Prostate gland (tissue), 2 donors: Measurements from ENCODE around the gene SSR1. TPM values are rescaled to one million over a fixed set of nuclear protein-coding genes. Genes with fewer than 3 reads are reported as not detected.
A peak's percentile ranks its signal among the peaks of the same experiment; 100 is the strongest.
"Not testable (repeated sequence)": the region's sequence is repeated elsewhere in the genome, so short reads cannot be mapped to it uniquely, and the experiment has no call there.

Source experiments
- DNase-seq: peaks from one replicate; pipeline ENCODE4 v3.0.0-alpha.2; 2019; ENCODE audit warnings: low spot score
- H3K27ac ChIP-seq, 2 donors: fragments of 200-600 bp; sonication (generic); 2 replicates each; pipeline ENCODE4 v1.5.1; 2017 to 2019
- H3K27me3 ChIP-seq: fragments of 200-600 bp; sonication (generic); replicated peaks from 2 replicates; pipeline ENCODE4 v1.5.1; 2019; ENCODE audit not compliant: insufficient read depth
- H3K36me3 ChIP-seq, 2 donors: fragments of 200-600 bp; sonication (generic); 1 replicate in 1 of 2; 2 replicates in 1 of 2; pipeline versions ENCODE4 v1.5.1 to v1.8.1; 2017 to 2019
- H3K4me1 ChIP-seq: fragments of 200-600 bp; sonication (generic); replicated peaks from 2 replicates; pipeline ENCODE4 v1.5.1; 2019
- H3K4me3 ChIP-seq, 2 donors: fragments of 200-600 bp; sonication (generic); 2 replicates each; pipeline ENCODE4 v1.5.1; 2017 to 2019
- H3K9me3 ChIP-seq: fragments of 200-600 bp; sonication (generic); 2 replicates; pipeline ENCODE4 v1.5.1; 2017
- POLR2A ChIP-seq: fragments of 450-650 bp; IDR thresholded peaks from one replicate; pipeline ENCODE4 v1.6.1; 2016; ENCODE audit warnings: antibody characterized with exemption, mild to moderate bottlenecking
- POLR2AphosphoS5 ChIP-seq: sonication (generic); formaldehyde crosslinking; IDR thresholded peaks from one replicate; pipeline ENCODE4 v1.6.1; 2017; ENCODE audit warnings: antibody characterized with exemption
- WGBS: methylation state at CpG from one replicate; pipeline ENCODE4 v1.1.5; 2018; 5-methylcytosine and 5-hydroxymethylcytosine counted together
- intact Hi-C: fragments of 100-400 bp; cut with DNase I; formaldehyde crosslinking; loops from one replicate; pipeline ENCODE4 v1.14.2; 2022
- total RNA-seq, 2 donors: library from RNA; depleted of rRNA; stranded (reverse); fragments of >200 nt; gene quantifications; one replicate each; pipeline ENCODE4 v1.1.0, GENCODE V29; 2016
- TF ChIP-seq, protein P1 (sequence below), 4 experiments: fragments of 200-600 bp in 2 of 4; fragments of 450-650 bp in 2 of 4; sonication (generic) in 2 of 4; IDR thresholded peaks; 1 replicate in 3 of 4; 2 replicates in 1 of 4; pipeline ENCODE4 v1.5.1; 2016 to 2019; ENCODE audit warnings: antibody characterized with exemption in 4 of 4, mild to moderate bottlenecking in 2 of 4, moderate library complexity in 2 of 4

SSR1 gene
- total RNA-seq, 2 donors from 2014 or later = 34.3 to 89.5 TPM

- Histone ChIP-seq H3K27me3 (no peaks in the 10 kb centered on the region), H3K4me3 (no peak overlapping the region), H3K9me3 (no peaks in the 10 kb centered on the region), H3K36me3 (no peaks in the 10 kb centered on the region), H3K27ac (no peak overlapping the region), H3K4me1 (no peaks in the 10 kb centered on the region)
- intact Hi-C loops = no loop called here
- DNase-seq = no peak
- TF ChIP-seq POLR2A (no peak), POLR2AphosphoS5 (no peak)
- TF ChIP-seq, protein P1, sequence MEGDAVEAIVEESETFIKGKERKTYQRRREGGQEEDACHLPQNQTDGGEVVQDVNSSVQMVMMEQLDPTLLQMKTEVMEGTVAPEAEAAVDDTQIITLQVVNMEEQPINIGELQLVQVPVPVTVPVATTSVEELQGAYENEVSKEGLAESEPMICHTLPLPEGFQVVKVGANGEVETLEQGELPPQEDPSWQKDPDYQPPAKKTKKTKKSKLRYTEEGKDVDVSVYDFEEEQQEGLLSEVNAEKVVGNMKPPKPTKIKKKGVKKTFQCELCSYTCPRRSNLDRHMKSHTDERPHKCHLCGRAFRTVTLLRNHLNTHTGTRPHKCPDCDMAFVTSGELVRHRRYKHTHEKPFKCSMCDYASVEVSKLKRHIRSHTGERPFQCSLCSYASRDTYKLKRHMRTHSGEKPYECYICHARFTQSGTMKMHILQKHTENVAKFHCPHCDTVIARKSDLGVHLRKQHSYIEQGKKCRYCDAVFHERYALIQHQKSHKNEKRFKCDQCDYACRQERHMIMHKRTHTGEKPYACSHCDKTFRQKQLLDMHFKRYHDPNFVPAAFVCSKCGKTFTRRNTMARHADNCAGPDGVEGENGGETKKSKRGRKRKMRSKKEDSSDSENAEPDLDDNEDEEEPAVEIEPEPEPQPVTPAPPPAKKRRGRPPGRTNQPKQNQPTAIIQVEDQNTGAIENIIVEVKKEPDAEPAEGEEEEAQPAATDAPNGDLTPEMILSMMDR (IDR thresholded peaks at IDR 0.05) = no peak
- WGBS = 87% methylated on average over 23 of the region's 23 CpGs
Observed at GRCh38 chr6:7268816-7269555, 44.0 kb downstream of the SSR1 start.

DNA sequence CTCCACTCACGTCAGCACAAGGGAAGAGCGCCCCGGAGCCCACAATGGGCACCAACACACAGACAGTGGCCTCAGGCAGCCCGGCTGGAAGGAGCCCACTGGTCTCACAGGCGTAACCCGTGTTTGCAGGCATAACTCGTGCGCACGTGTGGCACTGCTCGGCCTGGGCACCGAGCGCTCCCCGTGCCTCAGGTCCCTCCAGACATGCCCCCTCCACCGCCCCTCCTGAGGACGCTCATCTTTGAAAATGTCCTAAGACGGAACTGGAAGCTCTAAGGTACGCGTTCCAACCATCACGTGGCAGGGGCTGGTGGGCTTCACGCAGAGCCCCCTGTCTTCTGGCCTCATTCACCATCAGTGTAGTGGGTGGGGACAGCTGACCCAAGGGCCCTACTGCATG is 44.6 kb downstream of the SSR1 start:
- no peaks in the 10 kb centered on the region for H3K27me3 ChIP-seq
- no peaks in the 10 kb centered on the region for H3K4me1 ChIP-seq
- 94% methylated on average over 20 of the region's 20 CpGs for WGBS
- H3K4me3 ChIP-seq = no peak overlapping the region
- H3K36me3 ChIP-seq = no peaks in the 10 kb centered on the region
- no peak for DNase-seq
- TF ChIP-seq POLR2A (no peak), POLR2AphosphoS5 (no peak)
- TF ChIP-seq, protein P1 (IDR thresholded peaks at IDR 0.05) = no peak
- H3K27ac ChIP-seq = no peak overlapping the region
- intact Hi-C loops = no loop called here
- H3K9me3 ChIP-seq = no peaks in the 10 kb centered on the region

- TF ChIP-seq, protein P1 (IDR thresholded peaks at IDR 0.05) = no peak
- TF ChIP-seq POLR2A (no peak), POLR2AphosphoS5 (peak; percentile 47)
- Histone ChIP-seq H3K27me3 (no peaks in the 10 kb centered on the region), H3K4me1 (no peaks in the 10 kb centered on the region), H3K36me3 (no peaks in the 10 kb centered on the region), H3K9me3 (no peaks in the 10 kb centered on the region), H3K27ac (peak overlapping the region in 1 of 2 donors; percentile 3), H3K4me3 (no peak overlapping the region)
- peak; percentile 88 for DNase-seq
- intact Hi-C loops = no loop called here
- WGBS = 26% methylated on average over 13 of the region's 13 CpGs
Observed at GRCh38 chr6:7267466-7268091, 45.4 kb downstream of the SSR1 start.

- no peaks in the 10 kb centered on the region for H3K27me3 ChIP-seq
- H3K36me3 ChIP-seq = no peaks in the 10 kb centered on the region
- intact Hi-C loops = no loop called here
- DNase-seq = no peak
- peak overlapping the region in 1 of 2 donors; percentile 3 for H3K27ac ChIP-seq
- 81% methylated on average over 8 of the region's 8 CpGs for WGBS
- no peak for TF ChIP-seq POLR2AphosphoS5
- TF ChIP-seq, protein P1 (IDR thresholded peaks at IDR 0.05) = no peak
- no peak for TF ChIP-seq POLR2A
- H3K4me3 ChIP-seq = no peak overlapping the region
- H3K9me3 ChIP-seq = no peaks in the 10 kb centered on the region
- no peaks in the 10 kb centered on the region for H3K4me1 ChIP-seq
Observed at GRCh38 chr6:7267071-7267465, 45.9 kb downstream of the SSR1 start.

- H3K36me3 ChIP-seq, H3K4me3 ChIP-seq, DNase-seq, intact Hi-C loops, H3K9me3 ChIP-seq, H3K27ac ChIP-seq, H3K27me3 ChIP-seq, H3K4me1 ChIP-seq: not testable (repeated sequence)
- 99% methylated on average over 7 of the region's 7 CpGs for WGBS
Observed at GRCh38 chr6:7265385-7265726, 47.6 kb downstream of the SSR1 start.
